ENCODE data around the gene RMDN3. TPM values are rescaled to one million over a fixed set of nuclear protein-coding genes. Genes with fewer than 3 reads are reported as not detected.

RMDN3 gene
- total and polyA plus RNA-seq, 4 donors = 27.5 to 33.8 (median 30.2) TPM

GRCh38 chr15:40694688-40695468 lies 60.2 kb downstream of the RMDN3 start, which contains the start of gene RAD51 (continued):
- TF ChIP-seq ZBTB33 (IDR thresholded peaks at IDR 0.05) = peak; percentile 91
- no peak for TF ChIP-seq JUND (IDR thresholded peaks at IDR 0.05)
- TF ChIP-seq RXRA (IDR thresholded peaks at IDR 0.05) = peak; percentile 34 to 50
- TF ChIP-seq TAF1 (conservative IDR thresholded peaks at IDR 0.05) = no peak
- TF ChIP-seq FOXA2 (IDR thresholded peaks at IDR 0.05) = no peak
- TF ChIP-seq HNF4A (conservative IDR thresholded peaks at IDR 0.05) = no peak
- TF ChIP-seq RAD21 (IDR thresholded peaks at IDR 0.05) = peak in 1 of 2 donors; percentile 22
- TF ChIP-seq NR2F2 (IDR thresholded peaks at IDR 0.05) = peak; percentile 64
- TF ChIP-seq FOXA1 (IDR thresholded peaks at IDR 0.05) = no peak
- TF ChIP-seq, protein P1, sequence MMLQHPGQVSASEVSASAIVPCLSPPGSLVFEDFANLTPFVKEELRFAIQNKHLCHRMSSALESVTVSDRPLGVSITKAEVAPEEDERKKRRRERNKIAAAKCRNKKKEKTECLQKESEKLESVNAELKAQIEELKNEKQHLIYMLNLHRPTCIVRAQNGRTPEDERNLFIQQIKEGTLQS (IDR thresholded peaks at IDR 0.05) = no peak
- TF ChIP-seq YY1 (IDR thresholded peaks at IDR 0.05) = peak; percentile 78

DNA sequence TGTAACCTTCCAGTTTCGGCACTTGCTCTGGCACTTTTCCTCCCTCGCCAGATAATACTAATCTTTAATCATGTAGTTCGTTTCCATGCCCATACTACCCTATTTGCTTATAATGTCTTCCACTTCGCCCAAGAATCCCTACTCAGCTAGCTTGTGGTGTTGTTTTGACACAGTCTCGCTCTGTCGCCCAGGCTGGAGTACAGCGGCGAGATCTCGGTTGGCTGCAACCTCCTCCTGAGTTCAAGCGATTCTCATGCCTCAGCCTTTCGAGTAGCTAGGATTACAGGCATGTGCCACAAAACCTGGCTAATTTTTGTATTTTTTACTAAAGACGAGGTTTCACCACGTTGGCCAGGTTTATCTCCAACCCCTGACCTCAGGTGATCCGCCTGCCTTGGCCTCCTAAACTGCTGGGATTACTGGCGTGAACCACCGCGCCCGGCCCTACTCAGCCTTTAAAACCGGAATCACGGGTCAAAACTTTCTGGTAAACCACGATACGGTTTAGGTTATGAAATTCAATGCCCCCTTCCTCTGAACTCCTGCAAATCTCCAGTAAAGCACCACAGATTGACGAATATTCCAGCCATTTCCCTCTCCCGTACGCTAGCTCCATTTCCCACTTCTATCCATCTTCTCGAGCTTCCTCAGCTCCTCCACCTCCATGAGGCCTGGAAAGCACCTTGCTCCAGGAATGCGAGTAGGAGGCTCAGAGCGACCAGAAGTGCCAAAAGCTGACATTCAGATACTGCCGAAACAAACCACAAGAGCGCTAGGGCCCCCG lies 61.0 kb downstream of the RMDN3 start:
- 33% methylated on average over 31 of the region's 31 CpGs for WGBS
- Histone ChIP-seq H3K4me1 (ENCODE audit: control insufficient read depth in 4 of 4, insufficient read depth in 4 of 4, low read length in 3 of 4) (peaks cover 8 to 18% (median 14%) of the 10 kb centered on the region in 4 donors), H3K4me3 (ENCODE audit: low read depth in 1 of 3, low read length in 3 of 3) (peak overlapping the region; percentile 76 to 95 (median 92)), H3K27ac (ENCODE audit: low read depth in 1 of 2, low read length in 2 of 2) (peak overlapping the region; percentile 98 to 99), H3K27me3 (ENCODE audit: control insufficient read depth in 4 of 4, insufficient read depth in 4 of 4, low read length in 3 of 4) (no peaks in the 10 kb centered on the region), H3K9ac (ENCODE audit: low read depth in 1 of 2, low read length in 2 of 2) (peak overlapping the region; percentile 77 to 97), H3K9me3 (ENCODE audit: control insufficient read depth in 4 of 4, low read length in 3 of 4) (no peaks in the 10 kb centered on the region), H3K36me3 (ENCODE audit: control insufficient read depth in 4 of 4, insufficient read depth in 3 of 4, low read depth in 1 of 4, low read length in 3 of 4) (peaks cover 0 to 6% (median 2%) of the 10 kb centered on the region in 4 donors)
- DNase-seq (ENCODE audit: low spot score) = no peak
- TF ChIP-seq HNF4A (conservative IDR thresholded peaks at IDR 0.05) = no peak
- TF ChIP-seq RXRA (IDR thresholded peaks at IDR 0.05) = peak in 1 of 2 donors; percentile 24
- no peak for TF ChIP-seq ZBTB33 (IDR thresholded peaks at IDR 0.05)
- TF ChIP-seq, protein P1 (IDR thresholded peaks at IDR 0.05) = no peak
- TF ChIP-seq RAD21 (IDR thresholded peaks at IDR 0.05) = no peak
- no peak for TF ChIP-seq JUND (IDR thresholded peaks at IDR 0.05)

- TF ChIP-seq HNF4A (conservative IDR thresholded peaks at IDR 0.05) (peak in 1 of 2 donors; percentile 38), GABPA (IDR thresholded peaks at IDR 0.05 in 1 of 2, conservative IDR thresholded peaks at IDR 0.05 in 1 of 2) (no peak)
- Histone ChIP-seq H3K36me3 (ENCODE audit: control insufficient read depth in 4 of 4, insufficient read depth in 3 of 4, low read depth in 1 of 4, low read length in 3 of 4) (peaks cover 0 to 6% (median 2%) of the 10 kb centered on the region in 4 donors), H3K27me3 (ENCODE audit: control insufficient read depth in 4 of 4, insufficient read depth in 4 of 4, low read length in 3 of 4) (no peaks in the 10 kb centered on the region), H3K9me3 (ENCODE audit: control insufficient read depth in 4 of 4, low read length in 3 of 4) (no peaks in the 10 kb centered on the region), H3K27ac (ENCODE audit: low read depth in 1 of 2, low read length in 2 of 2) (no peak overlapping the region), H3K4me1 (ENCODE audit: control insufficient read depth in 4 of 4, insufficient read depth in 4 of 4, low read length in 3 of 4) (peaks cover 8 to 18% (median 14%) of the 10 kb centered on the region in 4 donors), H3K9ac (ENCODE audit: low read depth in 1 of 2, low read length in 2 of 2) (no peak overlapping the region), H3K4me3 (ENCODE audit: low read depth in 1 of 3, low read length in 3 of 3) (no peak overlapping the region)
- no peak for DNase-seq (ENCODE audit: low spot score)
- WGBS = 76% methylated on average over 4 of the region's 4 CpGs
Observed at GRCh38 chr15:40691737-40692136, 63.3 kb downstream of the RMDN3 start.
